B cell (primary cell): ENCODE measurements around the gene SLC4A11.

Experiments used
- EZH2 ChIP-seq: IDR thresholded peaks from 2 replicates; pipeline ENCODE4 v1.6.1; 2012; ENCODE audit warnings: borderline replicate concordance, low read depth, mild to moderate bottlenecking, moderate library complexity, low read length; ENCODE audit not compliant: insufficient read depth, poor library complexity, severe bottlenecking
- TF ChIP-seq, protein P1 (sequence below): fragments of 200-600 bp; IDR thresholded peaks from one replicate; pipeline ENCODE4 v1.8.0; 2022; ENCODE audit warnings: antibody characterized with exemption, mild to moderate bottlenecking

DNA sequence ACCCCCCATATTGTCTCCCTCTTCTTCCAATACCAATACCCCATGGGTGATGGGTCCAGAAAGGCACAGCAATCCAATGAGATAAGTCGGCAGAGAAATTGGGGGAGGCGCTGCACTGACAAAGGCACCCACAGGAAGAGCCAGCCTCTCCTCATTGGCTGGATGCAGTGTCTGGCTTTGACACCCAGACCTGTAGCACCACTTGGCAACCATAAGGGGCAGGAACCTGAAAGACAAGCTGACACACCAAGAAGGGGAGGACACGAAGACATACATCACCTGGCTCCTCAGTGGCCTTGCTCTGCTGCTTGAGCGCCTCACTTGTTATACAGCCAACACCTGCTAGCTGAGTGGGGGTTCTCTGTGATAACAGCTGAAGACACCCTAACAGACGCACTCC is 19.4 kb upstream of the SLC4A11 start:
- TF ChIP-seq, protein P1, sequence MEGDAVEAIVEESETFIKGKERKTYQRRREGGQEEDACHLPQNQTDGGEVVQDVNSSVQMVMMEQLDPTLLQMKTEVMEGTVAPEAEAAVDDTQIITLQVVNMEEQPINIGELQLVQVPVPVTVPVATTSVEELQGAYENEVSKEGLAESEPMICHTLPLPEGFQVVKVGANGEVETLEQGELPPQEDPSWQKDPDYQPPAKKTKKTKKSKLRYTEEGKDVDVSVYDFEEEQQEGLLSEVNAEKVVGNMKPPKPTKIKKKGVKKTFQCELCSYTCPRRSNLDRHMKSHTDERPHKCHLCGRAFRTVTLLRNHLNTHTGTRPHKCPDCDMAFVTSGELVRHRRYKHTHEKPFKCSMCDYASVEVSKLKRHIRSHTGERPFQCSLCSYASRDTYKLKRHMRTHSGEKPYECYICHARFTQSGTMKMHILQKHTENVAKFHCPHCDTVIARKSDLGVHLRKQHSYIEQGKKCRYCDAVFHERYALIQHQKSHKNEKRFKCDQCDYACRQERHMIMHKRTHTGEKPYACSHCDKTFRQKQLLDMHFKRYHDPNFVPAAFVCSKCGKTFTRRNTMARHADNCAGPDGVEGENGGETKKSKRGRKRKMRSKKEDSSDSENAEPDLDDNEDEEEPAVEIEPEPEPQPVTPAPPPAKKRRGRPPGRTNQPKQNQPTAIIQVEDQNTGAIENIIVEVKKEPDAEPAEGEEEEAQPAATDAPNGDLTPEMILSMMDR = no peak
- TF ChIP-seq EZH2 = no peak
